ENCODE results near the gene ADAM33. TPM values are rescaled to one million over a fixed set of nuclear protein-coding genes. Genes with fewer than 3 reads are reported as not detected.

ADAM33 gene
- total and polyA plus RNA-seq, 2 donors (not counting 1 experiment from before 2014, with no cell fraction given) = not detected

DNA sequence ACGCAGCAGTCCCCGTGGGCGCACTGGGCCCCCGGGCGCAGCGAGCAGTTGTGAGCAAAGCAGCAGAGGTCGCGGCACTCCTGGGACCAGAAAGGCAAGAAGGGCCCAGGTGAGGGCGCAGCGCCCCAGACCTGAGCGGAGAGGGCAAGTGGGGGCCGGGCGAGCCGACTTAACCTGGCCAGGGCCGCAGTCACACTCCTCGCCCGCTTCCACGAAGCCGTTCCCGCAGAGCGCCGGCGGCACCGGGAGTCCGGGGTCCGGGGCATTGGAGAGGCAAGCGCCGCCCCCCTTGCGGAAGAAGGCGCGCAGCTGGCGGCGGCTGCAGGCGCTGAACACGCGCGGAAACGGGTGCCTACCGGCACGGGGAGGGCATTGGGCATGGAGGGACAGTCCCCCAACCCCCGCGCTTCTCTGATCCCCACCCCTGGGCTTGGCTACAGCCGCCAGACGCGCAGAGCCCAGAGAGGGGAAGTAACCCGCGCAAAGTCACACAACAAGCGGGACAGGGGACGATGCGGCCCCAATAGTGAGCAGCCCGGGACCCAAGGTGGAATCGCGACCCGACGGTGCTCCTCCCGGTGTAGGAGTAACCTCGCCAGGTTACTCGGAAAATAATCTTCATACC is 9.2 kb downstream of the ADAM33 start:
- Histone ChIP-seq H3K36me3 (replicated peaks in 1 of 2; ENCODE audit: control extremely low read depth in 1 of 2, control insufficient read depth in 1 of 2, extremely low read depth in 1 of 2, insufficient read depth in 2 of 2, low read length in 1 of 2) (no peaks in the 10 kb centered on the region), H3K79me2 (ENCODE audit: control insufficient read depth, insufficient read depth, low read length) (no peaks in the 10 kb centered on the region), H3K4me1 (ENCODE audit: control insufficient read depth in 2 of 2, insufficient read depth in 2 of 2, low read length in 2 of 2) (peaks cover 5 to 16% of the 10 kb centered on the region in 2 donors), H3K9me3 (ENCODE audit: control extremely low read depth in 1 of 3, control insufficient read depth in 2 of 3, insufficient read depth in 1 of 3, low read length in 2 of 3) (peaks cover 0 to 3% (median 0%) of the 10 kb centered on the region in 3 donors), H3K9ac (ENCODE audit: low read length) (no peak overlapping the region), H2AFZ (ENCODE audit: insufficient read depth, low read depth, low read length, poor library complexity, severe bottlenecking) (no peak overlapping the region), H3K4me2 (replicated peaks; ENCODE audit: low read depth, low read length, poor library complexity, severe bottlenecking) (peak overlapping the region; percentile 50), H3K27me3 (replicated peaks in 1 of 4; ENCODE audit: control extremely low read depth in 1 of 4, control insufficient read depth in 3 of 4, insufficient read depth in 4 of 4, low read length in 3 of 4) (peaks cover 0 to 38% (median 12%) of the 10 kb centered on the region in 4 experiments), H4K20me1 (ENCODE audit: control insufficient read depth, insufficient read depth, low read length, poor library complexity, severe bottlenecking) (no peaks in the 10 kb centered on the region), H3K4me3 (ENCODE audit: control extremely low read depth in 1 of 5, extremely low read depth in 1 of 5, insufficient read depth in 1 of 5, low read depth in 2 of 5, low read length in 4 of 5) (no peak overlapping the region), H3K27ac (ENCODE audit: low read length in 2 of 2) (no peak overlapping the region)
- ChIA-PET CTCF (no interaction called here), POLR2A (no interaction called here)
- Mint-ChIP-seq H3K27me3 (peaks cover 51% of the 10 kb centered on the region), H3K4me1 (peaks cover 7% of the 10 kb centered on the region), H3K27ac (no peak overlapping the region), H3K9me3 (ENCODE audit: insufficient read depth) (no peaks in the 10 kb centered on the region), H3K4me3 (no peak overlapping the region)
- TF ChIP-seq, protein P1, sequence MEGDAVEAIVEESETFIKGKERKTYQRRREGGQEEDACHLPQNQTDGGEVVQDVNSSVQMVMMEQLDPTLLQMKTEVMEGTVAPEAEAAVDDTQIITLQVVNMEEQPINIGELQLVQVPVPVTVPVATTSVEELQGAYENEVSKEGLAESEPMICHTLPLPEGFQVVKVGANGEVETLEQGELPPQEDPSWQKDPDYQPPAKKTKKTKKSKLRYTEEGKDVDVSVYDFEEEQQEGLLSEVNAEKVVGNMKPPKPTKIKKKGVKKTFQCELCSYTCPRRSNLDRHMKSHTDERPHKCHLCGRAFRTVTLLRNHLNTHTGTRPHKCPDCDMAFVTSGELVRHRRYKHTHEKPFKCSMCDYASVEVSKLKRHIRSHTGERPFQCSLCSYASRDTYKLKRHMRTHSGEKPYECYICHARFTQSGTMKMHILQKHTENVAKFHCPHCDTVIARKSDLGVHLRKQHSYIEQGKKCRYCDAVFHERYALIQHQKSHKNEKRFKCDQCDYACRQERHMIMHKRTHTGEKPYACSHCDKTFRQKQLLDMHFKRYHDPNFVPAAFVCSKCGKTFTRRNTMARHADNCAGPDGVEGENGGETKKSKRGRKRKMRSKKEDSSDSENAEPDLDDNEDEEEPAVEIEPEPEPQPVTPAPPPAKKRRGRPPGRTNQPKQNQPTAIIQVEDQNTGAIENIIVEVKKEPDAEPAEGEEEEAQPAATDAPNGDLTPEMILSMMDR (IDR thresholded peaks at IDR 0.05) = no peak
- TF ChIP-seq EZH2 (IDR thresholded peaks at IDR 0.05; ENCODE audit: borderline replicate concordance, insufficient read depth, low read depth, low read length, poor library complexity, severe bottlenecking) = no peak
- intact Hi-C loops (cut with micrococcal nuclease) = no loop called here
- ATAC-seq (ENCODE audit: low read depth) = no peak
- no peak for DNase-seq
- 3% methylated on average over 56 of the region's 58 CpGs for WGBS (ENCODE audit: insufficient coverage)

DNA sequence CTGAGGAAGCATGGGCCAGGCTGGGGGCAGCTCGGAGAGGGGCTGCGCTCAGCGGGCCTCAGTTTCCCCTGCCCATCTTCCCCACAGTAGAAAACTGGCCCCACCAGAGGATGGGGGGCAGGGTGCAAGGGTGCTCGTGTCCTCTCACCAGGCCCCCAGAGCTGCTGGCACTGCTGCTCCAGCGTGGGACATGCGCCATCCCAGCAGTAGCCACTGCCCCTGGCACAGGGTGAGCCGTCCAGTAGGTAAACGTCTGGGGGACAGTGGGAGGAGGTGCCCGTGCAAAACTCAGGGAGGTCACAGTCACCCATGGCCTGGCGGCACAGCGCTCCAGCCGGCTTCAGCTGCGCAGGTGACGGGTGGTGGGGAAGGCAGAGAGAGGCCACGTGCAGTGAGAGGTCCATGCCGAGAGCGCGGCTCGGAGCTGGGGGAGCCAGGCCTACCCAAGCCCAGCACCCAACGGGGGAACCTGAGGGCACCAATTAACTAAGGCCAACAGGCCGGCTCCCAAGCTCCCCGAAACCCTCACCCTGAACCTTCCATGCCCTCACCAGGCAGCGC is 9.7 kb downstream of the ADAM33 start:
- Histone ChIP-seq H3K27me3 (replicated peaks in 1 of 4; ENCODE audit: control extremely low read depth in 1 of 4, control insufficient read depth in 3 of 4, insufficient read depth in 4 of 4, low read length in 3 of 4) (peaks cover 0 to 38% (median 11%) of the 10 kb centered on the region in 4 experiments), H4K20me1 (ENCODE audit: control insufficient read depth, insufficient read depth, low read length, poor library complexity, severe bottlenecking) (no peaks in the 10 kb centered on the region), H3K9ac (ENCODE audit: low read length) (no peak overlapping the region), H3K4me3 (ENCODE audit: control extremely low read depth in 1 of 5, extremely low read depth in 1 of 5, insufficient read depth in 1 of 5, low read depth in 2 of 5, low read length in 4 of 5) (no peak overlapping the region), H3K36me3 (replicated peaks in 1 of 2; ENCODE audit: control extremely low read depth in 1 of 2, control insufficient read depth in 1 of 2, extremely low read depth in 1 of 2, insufficient read depth in 2 of 2, low read length in 1 of 2) (no peaks in the 10 kb centered on the region), H3K27ac (ENCODE audit: low read length in 2 of 2) (no peak overlapping the region), H3K4me2 (replicated peaks; ENCODE audit: low read depth, low read length, poor library complexity, severe bottlenecking) (peak overlapping the region; percentile 50), H3K79me2 (ENCODE audit: control insufficient read depth, insufficient read depth, low read length) (no peaks in the 10 kb centered on the region), H3K4me1 (ENCODE audit: control insufficient read depth in 2 of 2, insufficient read depth in 2 of 2, low read length in 2 of 2) (peaks cover 5 to 16% of the 10 kb centered on the region in 2 donors), H3K9me3 (ENCODE audit: control extremely low read depth in 1 of 3, control insufficient read depth in 2 of 3, insufficient read depth in 1 of 3, low read length in 2 of 3) (peaks cover 0 to 3% (median 0%) of the 10 kb centered on the region in 3 donors), H2AFZ (ENCODE audit: insufficient read depth, low read depth, low read length, poor library complexity, severe bottlenecking) (no peak overlapping the region)
- peaks cover 7% of the 10 kb centered on the region for H3K4me1 Mint-ChIP-seq
- H3K27ac Mint-ChIP-seq = no peak overlapping the region
- no peak for ATAC-seq (ENCODE audit: low read depth)
- intact Hi-C loops (cut with micrococcal nuclease) = no loop called here
- H3K4me3 Mint-ChIP-seq = no peak overlapping the region
- no peaks in the 10 kb centered on the region for H3K9me3 Mint-ChIP-seq (ENCODE audit: insufficient read depth)
- peaks cover 54% of the 10 kb centered on the region for H3K27me3 Mint-ChIP-seq
- WGBS (ENCODE audit: insufficient coverage) = 47% methylated on average over 23 of the region's 23 CpGs
- no peak for DNase-seq
- ChIA-PET POLR2A (no interaction called here), CTCF (no interaction called here)
- TF ChIP-seq, protein P1 (IDR thresholded peaks at IDR 0.05) = no peak
- no peak for TF ChIP-seq EZH2 (IDR thresholded peaks at IDR 0.05; ENCODE audit: borderline replicate concordance, insufficient read depth, low read depth, low read length, poor library complexity, severe bottlenecking)

Data from B cell (primary cell).